ENCODE data around the gene HNRNPU. TPM values are rescaled to one million over a fixed set of nuclear protein-coding genes. Genes with fewer than 3 reads are reported as not detected.
A peak's percentile ranks its signal among the peaks of the same experiment; 100 is the strongest.

HNRNPU gene
- total and polyA plus RNA-seq, 2 of the 13 experiments (the other 11 are each of a cell fraction or from before 2014, with no cell fraction given): 101 to 508 TPM

DNA sequence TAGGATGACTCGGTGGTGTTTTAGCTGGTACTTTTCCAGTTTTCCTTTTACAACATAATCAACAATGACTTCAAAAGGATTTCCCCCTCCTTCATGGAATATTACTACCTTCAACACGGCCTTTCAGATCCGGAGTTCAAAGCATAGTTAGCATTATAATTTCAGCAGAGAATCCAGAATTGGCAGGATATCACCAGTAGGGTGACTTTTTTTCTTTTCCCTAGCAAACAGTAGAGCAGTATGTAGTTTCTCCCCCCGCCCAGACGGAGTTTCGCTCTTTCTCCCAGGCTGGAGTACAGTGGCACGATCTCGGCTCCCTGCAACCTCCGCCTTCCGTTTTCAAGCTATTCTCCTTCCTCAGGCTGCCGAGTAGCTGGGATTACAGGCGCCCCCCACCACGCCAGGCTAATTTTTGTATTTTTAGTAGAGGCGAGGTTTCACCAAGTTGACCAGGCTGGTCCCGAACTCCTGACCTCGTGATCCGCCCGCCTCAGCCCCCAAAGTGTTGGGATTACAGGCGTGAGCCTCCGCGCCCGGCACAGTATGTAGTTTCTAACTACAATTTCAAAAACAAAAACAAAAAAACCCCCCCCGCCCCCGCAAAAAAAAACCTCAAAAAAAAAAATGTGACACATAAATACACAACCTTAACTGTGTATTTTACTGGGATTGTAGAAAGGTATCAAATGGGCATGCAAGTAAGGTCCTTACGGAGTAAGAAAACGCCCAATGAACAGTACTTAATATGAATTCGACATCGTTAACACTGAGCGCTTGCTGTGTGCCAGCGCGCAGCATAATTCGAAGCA is 30.4 kb downstream of the HNRNPU start (continued):
- peak; percentile 71 for TF ChIP-seq TCF7L2 (IDR thresholded peaks at IDR 0.05; ENCODE audit: low read depth, low read length)
- no peak; the same call in 1 of the 2 replicates for TF ChIP-seq SOX13 (IDR thresholded peaks at IDR 0.05)
- TF ChIP-seq SOX13 (CRISPR knock-in tag; conservative IDR thresholded peaks at IDR 0.05 in 1 of 2, IDR thresholded peaks at IDR 0.05 in 1 of 2): peak in 1 of 2 experiments; percentile 85; a peak in 2 of 4 replicates
- 0 out of 2 replicates have a peak, but pooled peaks have one; percentile 0 for TF ChIP-seq ZNF563 (CRISPR knock-in tag; IDR thresholded peaks at IDR 0.05)
- TF ChIP-seq ZSCAN31 (CRISPR knock-in tag; IDR thresholded peaks at IDR 0.05; ENCODE audit: low read depth): no peak
- TF ChIP-seq HMG20B (CRISPR knock-in tag; conservative IDR thresholded peaks at IDR 0.05): no peak
- no peak for TF ChIP-seq TBL1XR1 (IDR thresholded peaks at IDR 0.05; ENCODE audit: borderline replicate concordance, low read length, partially characterized antibody)
- peak; percentile 86 for TF ChIP-seq POLR2G (IDR thresholded peaks at IDR 0.05; ENCODE audit: low read depth, low read length)
- no peak for TF ChIP-seq ZNF839 (CRISPR knock-in tag; IDR thresholded peaks at IDR 0.05; ENCODE audit: borderline replicate concordance)
- TF ChIP-seq ZFP82 (CRISPR knock-in tag; IDR thresholded peaks at IDR 0.05; ENCODE audit: borderline replicate concordance): 0 out of 2 replicates have a peak, but pooled peaks have one; percentile 27
- no peak for TF ChIP-seq ZNF432 (CRISPR knock-in tag; IDR thresholded peaks at IDR 0.05; ENCODE audit: borderline replicate concordance)
- no peak for TF ChIP-seq KLF11 (CRISPR knock-in tag; IDR thresholded peaks at IDR 0.05)
- TF ChIP-seq, protein P1, sequence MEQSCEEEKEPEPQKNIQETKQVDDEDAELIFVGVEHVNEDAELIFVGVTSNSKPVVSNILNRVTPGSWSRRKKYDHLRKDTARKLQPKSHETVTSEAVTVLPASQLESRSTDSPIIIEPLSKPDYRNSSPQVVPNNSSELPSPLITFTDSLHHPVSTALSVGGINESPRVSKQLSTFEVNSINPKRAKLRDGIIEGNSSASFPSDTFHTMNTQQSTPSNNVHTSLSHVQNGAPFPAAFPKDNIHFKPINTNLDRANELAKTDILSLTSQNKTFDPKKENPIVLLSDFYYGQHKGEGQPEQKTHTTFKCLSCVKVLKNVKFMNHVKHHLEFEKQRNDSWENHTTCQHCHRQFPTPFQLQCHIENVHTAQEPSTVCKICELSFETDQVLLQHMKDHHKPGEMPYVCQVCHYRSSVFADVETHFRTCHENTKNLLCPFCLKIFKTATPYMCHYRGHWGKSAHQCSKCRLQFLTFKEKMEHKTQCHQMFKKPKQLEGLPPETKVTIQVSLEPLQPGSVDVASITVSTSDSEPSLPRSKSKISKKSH (CRISPR knock-in tag; IDR thresholded peaks at IDR 0.05; ENCODE audit: borderline replicate concordance): no peak
- peak; percentile 77 for TF ChIP-seq RBM22 (optimal IDR thresholded peaks at IDR 0.05; ENCODE audit: low read length)
- TF ChIP-seq MAF1 (CRISPR knock-in tag; IDR thresholded peaks at IDR 0.05; ENCODE audit: borderline replicate concordance): 0 out of 2 replicates have a peak, but pooled peaks have one; percentile 23
- TF ChIP-seq PHF21A (CRISPR knock-in tag; IDR thresholded peaks at IDR 0.05): peak; percentile 67
- TF ChIP-seq HOXD1 (CRISPR knock-in tag; IDR thresholded peaks at IDR 0.05): peak; percentile 43; the same call in 1 of the 2 replicates
- TF ChIP-seq CBX5 (CRISPR knock-in tag; IDR thresholded peaks at IDR 0.05; ENCODE audit: borderline replicate concordance): 0 out of 2 replicates have a peak, but pooled peaks have one; percentile 47
- no peak for TF ChIP-seq AGO1 (IDR thresholded peaks at IDR 0.05; ENCODE audit: low read depth, low read length, poor library complexity, severe bottlenecking)
- TF ChIP-seq SP5 (CRISPR knock-in tag; IDR thresholded peaks at IDR 0.05; ENCODE audit: borderline replicate concordance, low read depth): peak; percentile 60; the same call in 1 of the 2 replicates
- peak; percentile 58; the same call in 1 of the 2 replicates for TF ChIP-seq GATAD2A (CRISPR knock-in tag; IDR thresholded peaks at IDR 0.05)
- no peak for TF ChIP-seq TMF1 (CRISPR knock-in tag; IDR thresholded peaks at IDR 0.05; ENCODE audit: low read depth)
- no peak for TF ChIP-seq ZNF20 (CRISPR knock-in tag; IDR thresholded peaks at IDR 0.05)
- TF ChIP-seq POGZ (CRISPR knock-in tag; IDR thresholded peaks at IDR 0.05): no peak
- peak; percentile 73 for TF ChIP-seq FOXA3 (CRISPR knock-in tag; IDR thresholded peaks at IDR 0.05)
- no peak; the same call in 1 of the 2 replicates for TF ChIP-seq SRY (CRISPR knock-in tag; IDR thresholded peaks at IDR 0.05)
- TF ChIP-seq SRSF1 (optimal IDR thresholded peaks at IDR 0.05; ENCODE audit: low read depth, low read length): peak; percentile 1
- TF ChIP-seq, protein P2, sequence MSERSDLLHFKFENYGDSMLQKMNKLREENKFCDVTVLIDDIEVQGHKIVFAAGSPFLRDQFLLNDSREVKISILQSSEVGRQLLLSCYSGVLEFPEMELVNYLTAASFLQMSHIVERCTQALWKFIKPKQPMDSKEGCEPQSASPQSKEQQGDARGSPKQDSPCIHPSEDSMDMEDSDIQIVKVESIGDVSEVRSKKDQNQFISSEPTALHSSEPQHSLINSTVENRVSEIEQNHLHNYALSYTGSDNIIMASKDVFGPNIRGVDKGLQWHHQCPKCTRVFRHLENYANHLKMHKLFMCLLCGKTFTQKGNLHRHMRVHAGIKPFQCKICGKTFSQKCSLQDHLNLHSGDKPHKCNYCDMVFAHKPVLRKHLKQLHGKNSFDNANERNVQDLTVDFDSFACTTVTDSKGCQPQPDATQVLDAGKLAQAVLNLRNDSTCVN (CRISPR knock-in tag; IDR thresholded peaks at IDR 0.05; ENCODE audit: borderline replicate concordance): no peak
- no peak for TF ChIP-seq MTF2 (CRISPR knock-in tag; IDR thresholded peaks at IDR 0.05; ENCODE audit: borderline replicate concordance)
- TF ChIP-seq SOX5 (CRISPR knock-in tag; IDR thresholded peaks at IDR 0.05; ENCODE audit: borderline replicate concordance): peak; percentile 86

Data from HepG2 (cell line).